HepG2 (cell line): ENCODE measurements around the gene ST6GALNAC4. TPM values are rescaled to one million over a fixed set of nuclear protein-coding genes. Genes with fewer than 3 reads are reported as not detected.

ENCODE experiments used
- NFRKB ChIP-seq: fragments of 450-650 bp; IDR thresholded peaks from 2 replicates; pipeline ENCODE4 v1.6.1; 2017
- NFYB ChIP-seq: sonication (generic); formaldehyde crosslinking; IDR thresholded peaks from 2 replicates; pipeline ENCODE4 v1.4.0; 2020; ENCODE audit warnings: missing genetic modification reagents
- ZBTB42 ChIP-seq: sonication (generic); formaldehyde crosslinking; IDR thresholded peaks from 2 replicates; pipeline ENCODE4 v1.5.0; 2020; ENCODE audit warnings: mild to moderate bottlenecking, missing genetic modification reagents
- ZBTB7A ChIP-seq: sonication (generic); formaldehyde crosslinking; IDR thresholded peaks from 2 replicates; pipeline ENCODE4 v1.8.0; 2022; ENCODE audit warnings: mild to moderate bottlenecking, missing genetic modification reagents
- ZMYM2 ChIP-seq: sonication (generic); formaldehyde crosslinking; IDR thresholded peaks from 2 replicates; pipeline ENCODE4 v1.8.0; 2022; ENCODE audit warnings: mild to moderate bottlenecking, missing genetic modification reagents
- ZNF598 ChIP-seq: sonication (generic); formaldehyde crosslinking; IDR thresholded peaks from 2 replicates; pipeline ENCODE4 v1.5.1; 2020; ENCODE audit warnings: mild to moderate bottlenecking, missing genetic modification reagents, borderline replicate concordance
- ZNF772 ChIP-seq: sonication (generic); formaldehyde crosslinking; IDR thresholded peaks from 2 replicates; pipeline ENCODE4 v1.5.0; 2020; ENCODE audit warnings: mild to moderate bottlenecking, missing genetic modification reagents
- polyA plus RNA-seq, 8 experiments: library from polyadenylated mRNA; depleted of rRNA in 3 of 8; stranded (reverse) in 7 of 8; unstranded in 1 of 8; fragments of >200 nt; fragmentation: Illumina TruSeq in 4 of 8; extraction: Trizol in 4 of 8; gene quantifications; 2 replicates each; pipeline versions ENCODE4 v1.2.1 to v1.2.3, GENCODE V29; 2011 to 2016; ENCODE audit warnings: low read depth in 4 of 8, missing spikeins in 1 of 8, mixed read lengths in 1 of 8; ENCODE audit not compliant: insufficient read depth in 1 of 8
- total RNA-seq, 5 experiments: library from RNA; depleted of rRNA; stranded (reverse); fragments of >200 nt; fragmentation: Illumina TruSeq; extraction: Trizol; gene quantifications; 2 replicates each; pipeline ENCODE4 v1.2.3, GENCODE V29; 2016; ENCODE audit warnings: low read depth in 1 of 5
- TF ChIP-seq, protein P1 (sequence below): sonication (generic); formaldehyde crosslinking; IDR thresholded peaks from 2 replicates; pipeline ENCODE4 v1.4.0; 2020; ENCODE audit warnings: missing genetic modification reagents
- TF ChIP-seq, protein P2 (sequence below), 2 experiments: IDR thresholded peaks; 2 replicates each; pipeline ENCODE4 v1.6.1; 2011 to 2012; ENCODE audit warnings: low read length in 2 of 2, borderline replicate concordance in 1 of 2, low read depth in 1 of 2, mild to moderate bottlenecking in 1 of 2, moderate library complexity in 1 of 2
- TF ChIP-seq, protein P3 (sequence below): sonication (generic); formaldehyde crosslinking; IDR thresholded peaks from 2 replicates; pipeline ENCODE4 v1.5.1; 2020; ENCODE audit warnings: mild to moderate bottlenecking, missing genetic modification reagents, moderate library complexity
- TF ChIP-seq, protein P4 (sequence below): sonication (generic); formaldehyde crosslinking; IDR thresholded peaks from 2 replicates; pipeline ENCODE4 v1.4.0; 2020; ENCODE audit warnings: mild to moderate bottlenecking, missing genetic modification reagents
- TF ChIP-seq, protein P5 (sequence below): sonication (generic); formaldehyde crosslinking; IDR thresholded peaks from 2 replicates; pipeline ENCODE4 v1.8.1; 2023; ENCODE audit warnings: missing genetic modification reagents, inconsistent platforms, borderline replicate concordance

The ST6GALNAC4 gene
- total and polyA plus RNA-seq, 2 of the 13 experiments (the other 11 are each of a cell fraction or from before 2014, with no cell fraction given) = 18.8 to 27.7 TPM

DNA sequence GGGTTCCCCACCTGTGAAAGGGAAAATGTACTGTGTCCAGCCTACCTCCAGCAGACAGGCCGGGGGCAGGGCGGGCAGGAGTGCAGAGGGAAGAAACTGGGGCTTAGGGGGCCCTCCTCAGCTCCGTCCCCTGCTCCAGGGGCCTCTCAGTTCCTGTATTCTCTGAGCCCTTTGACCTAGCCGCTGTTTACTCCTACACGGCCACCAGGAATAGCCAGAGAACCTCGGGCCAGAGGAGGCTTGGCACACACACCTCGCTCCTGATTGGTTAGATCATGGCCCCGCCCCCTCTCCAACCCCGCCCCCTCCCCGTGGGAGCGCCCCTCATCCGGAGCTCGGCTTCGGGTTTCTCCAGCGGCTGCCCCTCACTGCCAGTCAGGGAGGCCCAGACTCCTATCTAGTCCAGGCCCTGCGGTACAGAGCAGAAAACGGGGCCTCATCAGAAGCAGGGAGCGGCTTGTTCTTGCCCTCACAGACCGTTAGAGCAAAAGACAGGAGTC is 19.6 kb downstream of the ST6GALNAC4 start (continued):
- peak; percentile 57 for TF ChIP-seq NFYB (CRISPR knock-in tag)
- TF ChIP-seq ZBTB42 = no peak
- TF ChIP-seq ZMYM2 (CRISPR knock-in tag) = peak; percentile 20; the same call in 1 of the 2 replicates
- TF ChIP-seq, protein P1, sequence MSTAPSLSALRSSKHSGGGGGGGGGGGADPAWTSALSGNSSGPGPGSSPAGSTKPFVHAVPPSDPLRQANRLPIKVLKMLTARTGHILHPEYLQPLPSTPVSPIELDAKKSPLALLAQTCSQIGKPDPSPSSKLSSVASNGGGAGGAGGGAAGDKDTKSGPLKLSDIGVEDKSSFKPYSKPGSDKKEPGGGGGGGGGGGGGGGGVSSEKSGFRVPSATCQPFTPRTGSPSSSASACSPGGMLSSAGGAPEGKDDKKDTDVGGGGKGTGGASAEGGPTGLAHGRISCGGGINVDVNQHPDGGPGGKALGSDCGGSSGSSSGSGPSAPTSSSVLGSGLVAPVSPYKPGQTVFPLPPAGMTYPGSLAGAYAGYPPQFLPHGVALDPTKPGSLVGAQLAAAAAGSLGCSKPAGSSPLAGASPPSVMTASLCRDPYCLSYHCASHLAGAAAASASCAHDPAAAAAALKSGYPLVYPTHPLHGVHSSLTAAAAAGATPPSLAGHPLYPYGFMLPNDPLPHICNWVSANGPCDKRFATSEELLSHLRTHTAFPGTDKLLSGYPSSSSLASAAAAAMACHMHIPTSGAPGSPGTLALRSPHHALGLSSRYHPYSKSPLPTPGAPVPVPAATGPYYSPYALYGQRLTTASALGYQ (CRISPR knock-in tag) = no peak; the same call in 1 of the 2 replicates
- TF ChIP-seq, protein P2, sequence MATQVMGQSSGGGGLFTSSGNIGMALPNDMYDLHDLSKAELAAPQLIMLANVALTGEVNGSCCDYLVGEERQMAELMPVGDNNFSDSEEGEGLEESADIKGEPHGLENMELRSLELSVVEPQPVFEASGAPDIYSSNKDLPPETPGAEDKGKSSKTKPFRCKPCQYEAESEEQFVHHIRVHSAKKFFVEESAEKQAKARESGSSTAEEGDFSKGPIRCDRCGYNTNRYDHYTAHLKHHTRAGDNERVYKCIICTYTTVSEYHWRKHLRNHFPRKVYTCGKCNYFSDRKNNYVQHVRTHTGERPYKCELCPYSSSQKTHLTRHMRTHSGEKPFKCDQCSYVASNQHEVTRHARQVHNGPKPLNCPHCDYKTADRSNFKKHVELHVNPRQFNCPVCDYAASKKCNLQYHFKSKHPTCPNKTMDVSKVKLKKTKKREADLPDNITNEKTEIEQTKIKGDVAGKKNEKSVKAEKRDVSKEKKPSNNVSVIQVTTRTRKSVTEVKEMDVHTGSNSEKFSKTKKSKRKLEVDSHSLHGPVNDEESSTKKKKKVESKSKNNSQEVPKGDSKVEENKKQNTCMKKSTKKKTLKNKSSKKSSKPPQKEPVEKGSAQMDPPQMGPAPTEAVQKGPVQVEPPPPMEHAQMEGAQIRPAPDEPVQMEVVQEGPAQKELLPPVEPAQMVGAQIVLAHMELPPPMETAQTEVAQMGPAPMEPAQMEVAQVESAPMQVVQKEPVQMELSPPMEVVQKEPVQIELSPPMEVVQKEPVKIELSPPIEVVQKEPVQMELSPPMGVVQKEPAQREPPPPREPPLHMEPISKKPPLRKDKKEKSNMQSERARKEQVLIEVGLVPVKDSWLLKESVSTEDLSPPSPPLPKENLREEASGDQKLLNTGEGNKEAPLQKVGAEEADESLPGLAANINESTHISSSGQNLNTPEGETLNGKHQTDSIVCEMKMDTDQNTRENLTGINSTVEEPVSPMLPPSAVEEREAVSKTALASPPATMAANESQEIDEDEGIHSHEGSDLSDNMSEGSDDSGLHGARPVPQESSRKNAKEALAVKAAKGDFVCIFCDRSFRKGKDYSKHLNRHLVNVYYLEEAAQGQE (IDR thresholded peaks at IDR 0.05; ENCODE audit: borderline replicate concordance in 1 of 2, low read depth in 1 of 2, low read length in 2 of 2) = no peak
- TF ChIP-seq, protein P3, sequence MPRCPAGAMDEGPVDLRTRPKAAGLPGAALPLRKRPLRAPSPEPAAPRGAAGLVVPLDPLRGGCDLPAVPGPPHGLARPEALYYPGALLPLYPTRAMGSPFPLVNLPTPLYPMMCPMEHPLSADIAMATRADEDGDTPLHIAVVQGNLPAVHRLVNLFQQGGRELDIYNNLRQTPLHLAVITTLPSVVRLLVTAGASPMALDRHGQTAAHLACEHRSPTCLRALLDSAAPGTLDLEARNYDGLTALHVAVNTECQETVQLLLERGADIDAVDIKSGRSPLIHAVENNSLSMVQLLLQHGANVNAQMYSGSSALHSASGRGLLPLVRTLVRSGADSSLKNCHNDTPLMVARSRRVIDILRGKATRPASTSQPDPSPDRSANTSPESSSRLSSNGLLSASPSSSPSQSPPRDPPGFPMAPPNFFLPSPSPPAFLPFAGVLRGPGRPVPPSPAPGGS = no peak
- TF ChIP-seq ZNF598 = no peak
- TF ChIP-seq, protein P4, sequence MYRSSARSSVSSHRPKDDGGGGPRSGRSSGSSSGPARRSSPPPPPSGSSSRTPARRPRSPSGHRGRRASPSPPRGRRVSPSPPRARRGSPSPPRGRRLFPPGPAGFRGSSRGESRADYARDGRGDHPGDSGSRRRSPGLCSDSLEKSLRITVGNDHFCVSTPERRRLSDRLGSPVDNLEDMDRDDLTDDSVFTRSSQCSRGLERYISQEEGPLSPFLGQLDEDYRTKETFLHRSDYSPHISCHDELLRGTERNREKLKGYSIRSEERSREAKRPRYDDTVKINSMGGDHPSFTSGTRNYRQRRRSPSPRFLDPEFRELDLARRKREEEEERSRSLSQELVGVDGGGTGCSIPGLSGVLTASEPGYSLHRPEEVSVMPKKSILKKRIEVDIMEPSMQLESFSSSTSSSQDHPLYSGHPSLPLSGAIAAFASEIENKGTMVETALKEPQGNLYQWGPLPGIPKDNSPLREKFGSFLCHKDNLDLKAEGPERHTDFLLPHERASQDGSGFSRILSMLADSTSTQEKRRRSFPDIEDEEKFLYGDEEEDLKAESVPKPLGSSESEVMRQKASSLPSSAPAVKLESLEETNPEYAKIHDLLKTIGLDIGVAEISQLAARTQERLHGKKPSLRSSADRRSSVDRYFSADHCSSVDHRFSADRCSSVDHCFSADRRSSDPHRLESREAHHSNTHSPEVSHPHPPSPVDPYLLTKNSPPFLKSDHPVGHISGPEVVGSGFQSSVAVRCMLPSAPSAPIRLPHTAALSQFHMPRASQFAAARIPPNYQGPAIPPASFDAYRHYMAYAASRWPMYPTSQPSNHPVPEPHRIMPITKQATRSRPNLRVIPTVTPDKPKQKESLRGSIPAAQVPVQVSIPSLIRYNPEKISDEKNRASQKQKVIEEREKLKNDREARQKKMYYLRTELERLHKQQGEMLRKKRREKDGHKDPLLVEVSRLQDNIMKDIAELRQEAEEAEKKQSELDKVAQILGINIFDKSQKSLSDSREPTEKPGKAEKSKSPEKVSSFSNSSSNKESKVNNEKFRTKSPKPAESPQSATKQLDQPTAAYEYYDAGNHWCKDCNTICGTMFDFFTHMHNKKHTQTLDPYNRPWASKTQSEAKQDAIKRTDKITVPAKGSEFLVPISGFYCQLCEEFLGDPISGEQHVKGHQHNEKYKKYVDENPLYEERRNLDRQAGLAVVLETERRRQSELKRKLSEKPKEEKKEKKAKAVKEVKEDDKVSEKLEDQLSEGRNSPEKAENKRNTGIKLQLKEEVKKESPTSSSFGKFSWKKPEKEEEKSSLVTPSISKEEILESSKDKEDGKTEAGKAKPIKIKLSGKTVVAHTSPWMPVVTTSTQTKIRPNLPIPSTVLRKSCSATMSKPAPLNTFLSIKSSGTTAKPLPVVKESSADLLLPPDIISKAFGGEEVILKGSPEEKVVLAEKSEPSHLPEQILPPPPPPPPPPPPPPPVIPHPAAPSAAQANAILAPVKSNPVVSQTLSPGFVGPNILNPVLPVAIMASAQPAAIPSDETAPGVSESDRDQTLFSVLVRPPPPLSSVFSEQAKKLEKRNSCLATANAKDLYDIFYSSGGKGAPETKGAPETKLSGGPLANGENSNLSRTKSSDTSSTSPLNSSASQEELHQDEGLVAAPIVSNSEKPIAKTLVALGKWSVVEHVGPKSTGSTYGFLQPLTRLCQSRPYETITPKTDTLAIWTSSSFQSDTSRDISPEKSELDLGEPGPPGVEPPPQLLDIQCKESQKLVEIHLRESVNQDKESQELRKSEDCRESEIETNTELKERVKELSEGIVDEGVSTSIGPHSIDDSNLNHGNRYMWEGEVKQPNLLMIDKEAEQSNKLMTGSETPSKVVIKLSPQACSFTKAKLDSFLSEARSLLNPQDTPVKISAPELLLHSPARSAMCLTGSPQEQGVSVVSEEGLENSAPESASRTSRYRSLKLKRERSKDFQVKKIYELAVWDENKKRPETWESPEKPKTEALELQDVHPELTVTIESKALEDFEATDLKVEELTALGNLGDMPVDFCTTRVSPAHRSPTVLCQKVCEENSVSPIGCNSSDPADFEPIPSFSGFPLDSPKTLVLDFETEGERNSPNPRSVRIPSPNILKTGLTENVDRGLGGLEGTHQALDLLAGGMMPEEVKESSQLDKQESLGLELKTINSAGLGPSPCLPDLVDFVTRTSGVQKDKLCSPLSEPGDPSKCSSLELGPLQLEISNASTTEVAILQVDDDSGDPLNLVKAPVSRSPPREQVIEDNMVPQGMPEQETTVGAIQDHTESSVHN (CRISPR knock-in tag) = no peak
- no peak for TF ChIP-seq NFRKB
- TF ChIP-seq ZBTB7A = no peak
- no peak for TF ChIP-seq ZNF772 (CRISPR knock-in tag)
- TF ChIP-seq, protein P5, sequence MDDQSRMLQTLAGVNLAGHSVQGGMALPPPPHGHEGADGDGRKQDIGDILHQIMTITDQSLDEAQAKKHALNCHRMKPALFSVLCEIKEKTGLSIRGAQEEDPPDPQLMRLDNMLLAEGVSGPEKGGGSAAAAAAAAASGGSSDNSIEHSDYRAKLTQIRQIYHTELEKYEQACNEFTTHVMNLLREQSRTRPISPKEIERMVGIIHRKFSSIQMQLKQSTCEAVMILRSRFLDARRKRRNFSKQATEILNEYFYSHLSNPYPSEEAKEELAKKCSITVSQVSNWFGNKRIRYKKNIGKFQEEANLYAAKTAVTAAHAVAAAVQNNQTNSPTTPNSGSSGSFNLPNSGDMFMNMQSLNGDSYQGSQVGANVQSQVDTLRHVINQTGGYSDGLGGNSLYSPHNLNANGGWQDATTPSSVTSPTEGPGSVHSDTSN = no peak
